Karpas-422 (cell line): Measurements from ENCODE around the gene HIVEP1. TPM values are rescaled to one million over a fixed set of nuclear protein-coding genes. Genes with fewer than 3 reads are reported as not detected.
A peak's percentile ranks its signal among the peaks of the same experiment; 100 is the strongest.

Source experiments
- DNase-seq: peaks from one replicate; pipeline ENCODE4 v3.0.0-alpha.2; 2015
- H2AFZ ChIP-seq: fragments of 200-600 bp; sonication (generic); 2 replicates; pipeline ENCODE4 v1.6.1; 2014; ENCODE audit warnings: antibody characterized with exemption, low read length, mixed read lengths
- H3K27ac ChIP-seq: fragments of 200-600 bp; sonication (generic); 2 replicates; pipeline ENCODE4 v1.5.1; 2014; ENCODE audit warnings: mild to moderate bottlenecking, low read length, moderate library complexity
- H3K27me3 ChIP-seq: fragments of 200-600 bp; sonication (generic); 2 replicates; pipeline ENCODE4 v1.6.1; 2014; ENCODE audit warnings: low read length, mixed read lengths
- H3K36me3 ChIP-seq: fragments of 200-600 bp; sonication (generic); 2 replicates; pipeline ENCODE4 v1.6.1; 2014; ENCODE audit warnings: low read length, mixed read lengths; ENCODE audit not compliant: insufficient read depth
- H3K4me1 ChIP-seq: fragments of 200-600 bp; sonication (generic); 2 replicates; pipeline ENCODE4 v1.6.1; 2014; ENCODE audit warnings: mild to moderate bottlenecking, low read length, mixed read lengths
- H3K4me2 ChIP-seq: fragments of 200-600 bp; sonication (generic); 2 replicates; pipeline ENCODE4 v1.6.1; 2014; ENCODE audit warnings: low read length, low read depth, mild to moderate bottlenecking; ENCODE audit not compliant: poor library complexity, severe bottlenecking
- H3K4me3 ChIP-seq: fragments of 200-600 bp; sonication (generic); 2 replicates; pipeline ENCODE4 v1.5.1; 2014; ENCODE audit warnings: mild to moderate bottlenecking, antibody characterized with exemption, low read length, mixed read lengths
- H3K79me2 ChIP-seq: fragments of 200-600 bp; sonication (generic); 2 replicates; pipeline ENCODE4 v1.6.1; 2014; ENCODE audit warnings: mild to moderate bottlenecking, low read length, mixed read lengths
- H3K9ac ChIP-seq: fragments of 200-600 bp; sonication (generic); 2 replicates; pipeline ENCODE4 v1.6.0; 2014; ENCODE audit warnings: low read length
- H3K9me2 ChIP-seq: fragments of 200-600 bp; sonication (generic), shearing (Covaris generic); replicated peaks from 2 replicates; pipeline ENCODE4 v1.6.0; 2014; ENCODE audit warnings: mild to moderate bottlenecking, low read length, moderate library complexity; ENCODE audit not compliant: insufficient read depth
- H3K9me3 ChIP-seq: fragments of 300-700, 200-600 bp; sonication (generic); 2 replicates; pipeline ENCODE4 v1.6.1; 2014; ENCODE audit warnings: low read length, mixed read lengths
- H4K20me1 ChIP-seq: fragments of 200-600 bp; sonication (generic); 2 replicates; pipeline ENCODE4 v1.6.1; 2014; ENCODE audit warnings: mild to moderate bottlenecking, antibody characterized with exemption, low read length, low read depth; ENCODE audit not compliant: insufficient read depth
- total RNA-seq: library from RNA; depleted of rRNA; stranded (reverse); fragments of >200 nt; shearing (Covaris generic); gene quantifications from 2 replicates; pipeline ENCODE4 v1.2.3, GENCODE V29; 2014; ENCODE audit warnings: low replicate concordance

HIVEP1 gene
- total RNA-seq, 1 experiment from 2014 or later = 40.8 TPM

DNA sequence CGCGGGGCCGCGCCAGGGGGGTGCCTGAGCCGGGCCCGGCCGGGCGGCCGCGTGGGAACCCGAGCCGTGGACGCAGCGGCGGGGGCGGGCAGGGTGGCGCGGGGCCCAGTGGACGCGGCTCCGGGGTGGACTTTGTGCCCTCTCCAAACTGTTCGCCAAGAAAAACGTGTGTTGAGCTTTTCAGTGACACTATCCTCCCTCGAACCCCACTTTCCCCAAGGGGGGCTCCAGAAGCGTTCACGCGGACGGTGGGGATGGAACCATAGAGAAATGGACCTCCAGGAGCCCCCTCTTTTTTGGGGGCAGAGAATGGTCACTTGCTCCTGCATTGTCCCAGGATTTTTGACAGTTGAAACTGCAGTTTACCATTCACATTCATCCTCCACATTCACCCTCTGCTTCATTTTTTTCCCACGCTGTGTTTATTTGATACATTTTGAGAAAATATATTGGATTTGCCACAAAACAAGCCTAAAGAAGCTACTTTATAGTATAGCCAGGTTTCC lies 2.9 kb upstream of the HIVEP1 start:
- H3K9me3 ChIP-seq = no peaks in the 10 kb centered on the region
- peak overlapping the region; percentile 84 for H3K9ac ChIP-seq
- 0 out of 2 replicates have a peak, but pooled peaks cover 3% of the 10 kb centered on the region for H3K36me3 ChIP-seq
- H3K27me3 ChIP-seq = no peaks in the 10 kb centered on the region
- peaks cover 17% of the 10 kb centered on the region for H3K79me2 ChIP-seq
- H3K4me3 ChIP-seq = peak overlapping the region; percentile 87
- H4K20me1 ChIP-seq = no peaks in the 10 kb centered on the region
- no peaks in the 10 kb centered on the region for H3K9me2 ChIP-seq
- no peak for DNase-seq
- peak overlapping the region; percentile 59 for H3K27ac ChIP-seq
- H3K4me1 ChIP-seq = peaks cover 33% of the 10 kb centered on the region
- H3K4me2 ChIP-seq = peak overlapping the region; percentile 97
- H2AFZ ChIP-seq = peak overlapping the region; percentile 74

GRCh38 chr6:12009876-12010634 lies 2.1 kb upstream of the HIVEP1 start:
- Histone ChIP-seq H3K4me3 (peak overlapping the region; percentile 87), H3K4me1 (peaks cover 33% of the 10 kb centered on the region), H3K27me3 (no peaks in the 10 kb centered on the region), H2AFZ (peak overlapping the region; percentile 58; the same call in 1 of the 2 replicates), H3K9me2 (no peaks in the 10 kb centered on the region), H3K9ac (peak overlapping the region; percentile 84), H3K4me2 (peak overlapping the region; percentile 97), H3K36me3 (peaks cover 10% of the 10 kb centered on the region), H4K20me1 (no peaks in the 10 kb centered on the region), H3K27ac (peak overlapping the region; percentile 60; the same call in 1 of the 2 replicates), H3K9me3 (no peaks in the 10 kb centered on the region), H3K79me2 (peaks cover 25% of the 10 kb centered on the region)
- no peak for DNase-seq

DNA sequence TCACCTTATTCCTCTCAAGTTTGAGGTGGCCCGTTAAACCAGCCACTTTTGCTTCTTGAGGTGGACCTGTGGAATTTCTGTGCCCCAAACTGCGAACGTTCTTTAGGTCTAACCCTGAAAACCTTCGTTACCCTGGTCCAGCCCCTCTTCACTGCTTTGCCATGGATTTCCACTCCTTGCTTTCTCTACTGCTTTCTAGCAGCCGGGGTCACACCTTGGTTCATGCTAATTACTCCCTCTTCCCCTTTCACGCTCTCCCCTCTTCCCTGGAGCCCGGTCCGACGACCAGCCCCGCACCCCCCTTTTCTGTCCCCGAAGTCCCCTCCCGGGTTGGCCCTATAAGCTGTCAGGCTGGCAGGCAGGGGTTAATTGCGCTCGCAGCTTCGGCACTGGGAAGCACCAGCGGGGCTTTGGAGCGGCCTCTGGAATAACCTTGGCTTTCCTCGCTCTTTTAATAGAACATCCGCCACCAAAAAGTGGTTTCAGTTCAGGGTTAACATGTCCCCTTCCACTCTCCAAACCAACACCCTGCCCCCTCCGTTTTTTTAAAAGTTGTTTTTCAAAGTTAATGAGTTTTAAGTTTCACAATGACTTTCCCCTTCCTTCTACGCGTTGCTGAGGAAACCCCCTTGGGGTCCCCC lies 1.4 kb upstream of the HIVEP1 start:
- Histone ChIP-seq H4K20me1 (no peaks in the 10 kb centered on the region), H3K27ac (peak overlapping the region; percentile 60), H3K27me3 (no peaks in the 10 kb centered on the region), H3K4me3 (peak overlapping the region; percentile 87), H3K79me2 (peaks cover 32% of the 10 kb centered on the region), H3K9me2 (no peaks in the 10 kb centered on the region), H3K4me1 (peaks cover 33% of the 10 kb centered on the region), H3K9me3 (no peaks in the 10 kb centered on the region), H3K9ac (peak overlapping the region; percentile 84), H3K36me3 (peaks cover 17% of the 10 kb centered on the region), H2AFZ (peak overlapping the region; percentile 51), H3K4me2 (peak overlapping the region; percentile 97)
- no peak for DNase-seq

- Histone ChIP-seq H3K9me3 (no peaks in the 10 kb centered on the region), H3K27ac (no peak overlapping the region), H3K36me3 (peaks cover 24% of the 10 kb centered on the region), H3K9me2 (no peaks in the 10 kb centered on the region), H3K27me3 (no peaks in the 10 kb centered on the region), H3K4me1 (peaks cover 33% of the 10 kb centered on the region), H3K4me3 (peak overlapping the region; percentile 87; the same call in 1 of the 2 replicates), H2AFZ (no peak overlapping the region), H3K4me2 (peak overlapping the region; percentile 97), H3K79me2 (peaks cover 36% of the 10 kb centered on the region), H4K20me1 (no peaks in the 10 kb centered on the region), H3K9ac (peak overlapping the region; percentile 84)
- DNase-seq = peak; percentile 97
Observed at GRCh38 chr6:12011276-12012037, 655 bp upstream of the HIVEP1 start.

DNA sequence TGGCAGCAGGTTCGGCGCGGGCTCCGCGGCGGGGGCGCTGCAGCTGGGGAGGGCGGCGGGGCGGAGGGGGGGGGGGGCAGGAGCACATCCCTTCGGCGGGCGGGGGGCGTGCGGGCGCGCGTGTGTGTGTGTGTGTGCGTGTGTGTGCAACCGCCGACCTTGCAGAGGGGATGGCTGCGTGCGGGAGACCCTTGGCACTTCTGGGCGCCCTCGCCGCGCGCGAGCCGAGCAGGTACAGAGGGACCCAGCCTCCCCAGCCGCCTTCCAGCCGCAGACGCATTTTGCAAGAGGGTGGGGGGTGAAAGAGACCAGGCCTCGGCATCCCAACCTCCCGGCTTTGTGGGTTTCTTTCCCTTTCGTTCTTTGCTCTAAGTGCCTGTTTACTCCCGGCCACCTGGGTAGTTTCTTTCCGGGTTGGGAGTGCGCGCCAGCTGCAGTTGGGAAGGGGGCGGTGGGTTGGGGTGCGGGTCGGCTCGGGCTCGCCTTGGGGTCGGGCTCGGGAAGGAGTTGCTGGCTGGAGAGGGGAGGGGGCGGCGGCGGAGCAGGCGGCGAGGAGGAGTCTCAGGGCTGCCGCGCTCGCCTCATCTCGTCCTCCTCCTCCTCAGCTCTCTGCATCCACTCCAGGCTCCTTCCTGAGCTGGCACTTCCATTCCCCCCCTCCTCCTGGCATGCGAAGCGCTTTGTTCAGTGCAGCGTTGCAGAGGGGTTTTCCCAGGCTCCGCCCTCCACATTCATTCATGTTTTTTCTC lies 620 bp downstream of the HIVEP1 start:
- Histone ChIP-seq H3K36me3 (peaks cover 33% of the 10 kb centered on the region), H3K79me2 (peaks cover 45% of the 10 kb centered on the region), H2AFZ (peak overlapping the region; percentile 63; the same call in 1 of the 2 replicates), H3K4me2 (peak overlapping the region; percentile 94), H3K4me3 (peak overlapping the region; percentile 92), H3K9me3 (no peaks in the 10 kb centered on the region), H3K9ac (peak overlapping the region; percentile 87), H4K20me1 (no peaks in the 10 kb centered on the region), H3K27ac (peak overlapping the region; percentile 37), H3K4me1 (peaks cover 33% of the 10 kb centered on the region), H3K9me2 (no peaks in the 10 kb centered on the region), H3K27me3 (no peaks in the 10 kb centered on the region)
- DNase-seq = peak; percentile 73

DNA sequence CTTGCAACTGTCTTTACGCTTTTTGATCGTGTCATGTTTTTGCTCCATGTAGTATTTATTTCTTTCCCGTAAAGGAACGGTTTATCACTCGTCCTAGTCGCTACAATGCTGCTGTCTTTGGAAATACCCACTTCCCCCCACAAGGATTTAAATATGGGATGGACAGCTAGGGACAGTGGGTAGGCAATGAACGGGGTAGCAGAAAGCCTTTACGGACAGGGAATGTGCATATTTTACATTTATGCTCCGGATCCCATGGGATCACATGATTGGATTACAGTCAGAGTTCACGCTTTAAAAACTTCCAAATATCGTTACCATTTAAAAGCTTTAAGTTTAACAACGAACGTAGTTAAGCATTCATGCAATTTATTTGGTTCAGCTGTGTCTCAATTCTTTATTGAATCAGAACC lies 1.2 kb downstream of the HIVEP1 start:
- Histone ChIP-seq H3K9me3 (no peaks in the 10 kb centered on the region), H3K4me2 (peak overlapping the region; percentile 94), H3K36me3 (peaks cover 33% of the 10 kb centered on the region), H3K27me3 (no peaks in the 10 kb centered on the region), H3K9ac (peak overlapping the region; percentile 87), H3K4me1 (peaks cover 27% of the 10 kb centered on the region), H3K27ac (peak overlapping the region; percentile 37), H3K9me2 (no peaks in the 10 kb centered on the region), H3K4me3 (peak overlapping the region; percentile 92), H3K79me2 (peaks cover 45% of the 10 kb centered on the region), H4K20me1 (no peaks in the 10 kb centered on the region), H2AFZ (peak overlapping the region; percentile 63; the same call in 1 of the 2 replicates)
- DNase-seq = no peak

- peaks cover 55% of the 10 kb centered on the region for H3K79me2 ChIP-seq
- no peak overlapping the region for H3K27ac ChIP-seq
- no peak overlapping the region for H3K9ac ChIP-seq
- H3K27me3 ChIP-seq = no peaks in the 10 kb centered on the region
- H3K4me1 ChIP-seq = peaks cover 24% of the 10 kb centered on the region
- no peaks in the 10 kb centered on the region for H4K20me1 ChIP-seq
- H3K4me2 ChIP-seq = peak overlapping the region; percentile 94
- DNase-seq = no peak
- H3K9me2 ChIP-seq = no peaks in the 10 kb centered on the region
- H3K9me3 ChIP-seq = no peaks in the 10 kb centered on the region
- no peak overlapping the region; the same call in 1 of the 2 replicates for H3K4me3 ChIP-seq
- no peak overlapping the region for H2AFZ ChIP-seq
- peaks cover 33% of the 10 kb centered on the region for H3K36me3 ChIP-seq
Observed at GRCh38 chr6:12014027-12014872, 2.1 kb downstream of the HIVEP1 start.
